Stomach (tissue), 9 donors: ENCODE data around the gene IYD. TPM values are rescaled to one million over a fixed set of nuclear protein-coding genes. Genes with fewer than 3 reads are reported as not detected.

Experiments used
- DNase-seq, 2 donors: peaks; one replicate each; pipeline versions ENCODE4 v3.0.0 to v3.0.0-alpha.2; 2013 to 2019
- H3K27ac ChIP-seq, 5 donors: fragments of 200-600 bp in 4 of 5; sonication (generic) in 4 of 5; one replicate each; pipeline ENCODE4 v1.5.1; 2013 to 2019; ENCODE audit warnings: mild to moderate bottlenecking in 1 of 5, moderate library complexity in 1 of 5
- H3K27me3 ChIP-seq, 3 donors: fragments of 200-600 bp; sonication (generic); one replicate each; pipeline ENCODE4 v1.5.1; 2017 to 2019; ENCODE audit warnings: mixed run types in 1 of 3
- H3K36me3 ChIP-seq, 4 donors: fragments of 200-600 bp; sonication (generic); 1 replicate in 3 of 4; 2 replicates in 1 of 4; pipeline ENCODE4 v1.5.1; 2016 to 2019
- H3K4me1 ChIP-seq, 4 donors: fragments of 200-600 bp; sonication (generic); one replicate each; pipeline ENCODE4 v1.5.1; 2016 to 2019
- H3K4me3 ChIP-seq, 4 donors: fragments of 200-600 bp; sonication (generic) in 3 of 4; one replicate each; pipeline ENCODE4 v1.5.1; 2016 to 2019; ENCODE audit warnings: mild to moderate bottlenecking in 1 of 4
- H3K9me3 ChIP-seq, 4 donors: fragments of 200-600 bp; sonication (generic); one replicate each; pipeline ENCODE4 v1.5.1; 2016 to 2019
- EP300 ChIP-seq: sonication (generic); formaldehyde crosslinking; IDR thresholded peaks from one replicate; pipeline ENCODE4 v1.6.1; 2017; ENCODE audit warnings: antibody characterized with exemption
- POLR2A ChIP-seq, 4 donors: fragments of 450-650 bp; IDR thresholded peaks; one replicate each; pipeline ENCODE4 v1.6.1; 2016; ENCODE audit warnings: antibody characterized with exemption in 4 of 4, control low read depth in 2 of 4, mild to moderate bottlenecking in 1 of 4, moderate library complexity in 1 of 4
- POLR2AphosphoS5 ChIP-seq, 3 donors: sonication (generic); formaldehyde crosslinking; IDR thresholded peaks; one replicate each; pipeline ENCODE4 v1.6.1; 2016; ENCODE audit warnings: antibody characterized with exemption in 3 of 3
- WGBS, 5 donors: extraction: QIAGEN DNeasy Blood & Tissue Kit in 3 of 5; methylation state at CpG; one replicate each; pipeline versions ENCODE4 v1.1.5 to v1.1.7; 2013 to 2018; 5-methylcytosine and 5-hydroxymethylcytosine counted together
- intact Hi-C: fragments of 100-400 bp; cut with DNase I; formaldehyde crosslinking; loops from one replicate; pipeline ENCODE4 v1.15.1; 2023; ENCODE audit warnings: low total_unique reads
- polyA plus RNA-seq, 3 donors: library from polyadenylated mRNA; stranded (reverse); fragments of 200-250 nt; gene quantifications; one replicate each; pipeline ENCODE4 v1.2.3, GENCODE V29; 2013
- total RNA-seq, 5 donors: library from RNA; depleted of rRNA; stranded (reverse); fragments of >200 nt; gene quantifications; one replicate each; pipeline versions ENCODE4 v1.1.0 to v1.2.3, GENCODE V29; 2014 to 2016
- TF ChIP-seq, protein P1 (sequence below), 7 experiments: fragments of 450-650 bp in 4 of 7; fragments of 200-600 bp in 3 of 7; sonication (generic) in 3 of 7; IDR thresholded peaks; one replicate each; pipeline ENCODE4 v1.5.1; 2016 to 2019; ENCODE audit warnings: antibody characterized with exemption in 7 of 7, control low read depth in 2 of 7, mild to moderate bottlenecking in 1 of 7
- donor health status: healthy with polysubstance abuse.
- donor health status: Bipolar disorder and iron deficiency.
- donor health status: healthy.

IYD gene
- total and polyA plus RNA-seq, 8 donors: 0.45 to 3.5 (median 0.75) TPM; not detected in 1

- Histone ChIP-seq H3K27ac (no peak overlapping the region), H3K36me3 (no peaks in the 10 kb centered on the region), H3K9me3 (no peaks in the 10 kb centered on the region), H3K27me3 (no peaks in the 10 kb centered on the region), H3K4me1 (peaks cover 0 to 7% (median 6%) of the 10 kb centered on the region in 4 donors), H3K4me3 (no peak overlapping the region)
- TF ChIP-seq POLR2A (IDR thresholded peaks at IDR 0.05): no peak
- TF ChIP-seq EP300: no peak
- no peak for TF ChIP-seq POLR2AphosphoS5 (IDR thresholded peaks at IDR 0.05)
- TF ChIP-seq, protein P1, sequence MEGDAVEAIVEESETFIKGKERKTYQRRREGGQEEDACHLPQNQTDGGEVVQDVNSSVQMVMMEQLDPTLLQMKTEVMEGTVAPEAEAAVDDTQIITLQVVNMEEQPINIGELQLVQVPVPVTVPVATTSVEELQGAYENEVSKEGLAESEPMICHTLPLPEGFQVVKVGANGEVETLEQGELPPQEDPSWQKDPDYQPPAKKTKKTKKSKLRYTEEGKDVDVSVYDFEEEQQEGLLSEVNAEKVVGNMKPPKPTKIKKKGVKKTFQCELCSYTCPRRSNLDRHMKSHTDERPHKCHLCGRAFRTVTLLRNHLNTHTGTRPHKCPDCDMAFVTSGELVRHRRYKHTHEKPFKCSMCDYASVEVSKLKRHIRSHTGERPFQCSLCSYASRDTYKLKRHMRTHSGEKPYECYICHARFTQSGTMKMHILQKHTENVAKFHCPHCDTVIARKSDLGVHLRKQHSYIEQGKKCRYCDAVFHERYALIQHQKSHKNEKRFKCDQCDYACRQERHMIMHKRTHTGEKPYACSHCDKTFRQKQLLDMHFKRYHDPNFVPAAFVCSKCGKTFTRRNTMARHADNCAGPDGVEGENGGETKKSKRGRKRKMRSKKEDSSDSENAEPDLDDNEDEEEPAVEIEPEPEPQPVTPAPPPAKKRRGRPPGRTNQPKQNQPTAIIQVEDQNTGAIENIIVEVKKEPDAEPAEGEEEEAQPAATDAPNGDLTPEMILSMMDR (IDR thresholded peaks at IDR 0.05): no peak
- no peak for DNase-seq
- intact Hi-C loops: no loop called here
- WGBS, 5 donors: 77 to 89% (median 86%) methylated on average over 6 of the region's 6 CpGs
Measured at GRCh38 chr6:150328744-150329405, 39.9 kb upstream of the IYD start.

GRCh38 chr6:150331344-150331743, 37.5 kb upstream of the IYD start:
- H3K36me3 ChIP-seq: no peaks in the 10 kb centered on the region
- intact Hi-C loops: loop anchor here (5.0 kb wide), 1 partner anchor 249 kb away; no protein-coding TSS in a partner anchor
- no peaks in the 10 kb centered on the region for H3K27me3 ChIP-seq
- H3K4me1 ChIP-seq: no peaks in the 10 kb centered on the region
- DNase-seq: no peak
- H3K27ac ChIP-seq: no peak overlapping the region
- H3K9me3 ChIP-seq: no peaks in the 10 kb centered on the region
- no peak overlapping the region for H3K4me3 ChIP-seq
- TF ChIP-seq POLR2AphosphoS5 (IDR thresholded peaks at IDR 0.05) (no peak), EP300 (no peak), POLR2A (IDR thresholded peaks at IDR 0.05) (no peak)
- TF ChIP-seq, protein P1 (IDR thresholded peaks at IDR 0.05): no peak

GRCh38 chr6:150332939-150333584, 35.8 kb upstream of the IYD start:
- no peaks in the 10 kb centered on the region for H3K9me3 ChIP-seq
- TF ChIP-seq POLR2AphosphoS5 (IDR thresholded peaks at IDR 0.05): peak in 1 of 3 donors; percentile 11
- TF ChIP-seq, protein P1 (IDR thresholded peaks at IDR 0.05): no peak
- intact Hi-C loops: loop anchor here (5.0 kb wide), 1 partner anchor 251 kb away; no protein-coding TSS in a partner anchor
- DNase-seq: peak in 1 of 2 donors; percentile 52
- no peaks in the 10 kb centered on the region for H3K27me3 ChIP-seq
- no peaks in the 10 kb centered on the region for H3K4me1 ChIP-seq
- 29 to 67% (median 63%) methylated on average over 21 of the region's 21 CpGs for WGBS, 5 donors
- no peak overlapping the region for H3K27ac ChIP-seq
- H3K4me3 ChIP-seq: no peak overlapping the region
- H3K36me3 ChIP-seq: no peaks in the 10 kb centered on the region

- no peak for DNase-seq
- Histone ChIP-seq H3K4me1 (no peaks in the 10 kb centered on the region), H3K27ac (no peak overlapping the region), H3K36me3 (no peaks in the 10 kb centered on the region), H3K9me3 (no peaks in the 10 kb centered on the region), H3K27me3 (no peaks in the 10 kb centered on the region), H3K4me3 (no peak overlapping the region)
- no peak for TF ChIP-seq EP300
- TF ChIP-seq, protein P1 (IDR thresholded peaks at IDR 0.05): no peak
- no peak for TF ChIP-seq POLR2A (IDR thresholded peaks at IDR 0.05)
- no peak for TF ChIP-seq POLR2AphosphoS5 (IDR thresholded peaks at IDR 0.05)
- intact Hi-C loops: loop anchor here (5.0 kb wide), 1 partner anchor 251 kb away; no protein-coding TSS in a partner anchor
- WGBS, 5 donors: 91 to 100% (median 98%) methylated on average over 2 of the region's 2 CpGs
Measured at GRCh38 chr6:150333585-150333941, 35.2 kb upstream of the IYD start.
